Activated T-cell treated with anti-CD3 and anti-CD28 coated beads for 48 hours (primary cell): ENCODE results near the gene B3GALNT1.

Source experiments
- DNase-seq: peaks from one replicate; pipeline ENCODE4 v3.0.0-alpha.2; 2020; ENCODE audit warnings: low read depth

B3GALNT1 gene

GRCh38 chr3:161104561-161105551 is at the start of gene B3GALNT1:
B3GALNT1 (minus strand) TSS chr3:161105349; CDS start chr3:161086754, 18,595 bp downstream.
- peak; percentile 23 for DNase-seq

GRCh38 chr3:161153480-161153879 is 48.3 kb upstream of the B3GALNT1 start:
- DNase-seq = no peak

- DNase-seq = no peak
Measured at GRCh38 chr3:161150001-161150525, 44.9 kb upstream of the B3GALNT1 start.

- no peak for DNase-seq
Measured at GRCh38 chr3:161149529-161149928, 44.4 kb upstream of the B3GALNT1 start.

GRCh38 chr3:161148832-161149475 is 43.8 kb upstream of the B3GALNT1 start:
- no peak for DNase-seq

GRCh38 chr3:161142486-161142885 is 37.3 kb upstream of the B3GALNT1 start:
- DNase-seq = no peak

GRCh38 chr3:161139686-161140085 is 34.5 kb upstream of the B3GALNT1 start:
- no peak for DNase-seq

GRCh38 chr3:161137260-161137659 is 32.1 kb upstream of the B3GALNT1 start:
- DNase-seq = no peak

GRCh38 chr3:161132391-161132790 is 27.2 kb upstream of the B3GALNT1 start:
- no peak for DNase-seq

GRCh38 chr3:161126495-161126894 is 21.3 kb upstream of the B3GALNT1 start:
- no peak for DNase-seq

- DNase-seq = no peak
Measured at GRCh38 chr3:161117646-161118045, 12.5 kb upstream of the B3GALNT1 start.

- DNase-seq = no peak
Measured at GRCh38 chr3:161108840-161109239, 3.7 kb upstream of the B3GALNT1 start.

GRCh38 chr3:161107311-161107710 is 2.2 kb upstream of the B3GALNT1 start:
- no peak for DNase-seq

GRCh38 chr3:161103776-161104385 is 1.3 kb downstream of the B3GALNT1 start:
- DNase-seq = no peak

GRCh38 chr3:161101609-161102008 is 3.5 kb downstream of the B3GALNT1 start:
- DNase-seq = no peak

- no peak for DNase-seq
Measured at GRCh38 chr3:161100994-161101393, 4.2 kb downstream of the B3GALNT1 start.

- no peak for DNase-seq
Measured at GRCh38 chr3:161096771-161097367, 8.3 kb downstream of the B3GALNT1 start.

GRCh38 chr3:161093895-161094294 is 11.3 kb downstream of the B3GALNT1 start:
- DNase-seq = no peak

- DNase-seq = no peak
Measured at GRCh38 chr3:161084277-161084676, 20.9 kb downstream of the B3GALNT1 start.

- DNase-seq = no peak
Measured at GRCh38 chr3:161083131-161083530, 22.0 kb downstream of the B3GALNT1 start.

GRCh38 chr3:161082063-161082462 is 23.1 kb downstream of the B3GALNT1 start:
- DNase-seq = no peak

GRCh38 chr3:161081633-161082032 is 23.5 kb downstream of the B3GALNT1 start:
- no peak for DNase-seq
